Testis (tissue), 2 donors: ENCODE results near the gene CDKAL1.

Experiments used
- CTCF ChIP-seq, 3 experiments: fragments of 450-650 bp in 2 of 3; fragments of 200-600 bp in 1 of 3; sonication (generic) in 1 of 3; IDR thresholded peaks; one replicate each; pipeline ENCODE4 v1.5.1; 2016 to 2019; ENCODE audit warnings: antibody characterized with exemption in 3 of 3, mild to moderate bottlenecking in 2 of 3, moderate library complexity in 1 of 3
- POLR2A ChIP-seq: fragments of 450-650 bp; IDR thresholded peaks from one replicate; pipeline ENCODE4 v1.6.1; 2017; ENCODE audit warnings: antibody characterized with exemption, mild to moderate bottlenecking, moderate library complexity

GRCh38 chr6:21187485-21187884 is 653.2 kb downstream of the CDKAL1 start:
- no peak for TF ChIP-seq CTCF (IDR thresholded peaks at IDR 0.05)
- TF ChIP-seq POLR2A = no peak
